Uterus (tissue), 2 donors: Measurements from ENCODE around the gene UBE2E1.
"Not testable (repeated sequence)": the region's sequence is repeated elsewhere in the genome, so short reads cannot be mapped to it uniquely, and the experiment has no call there.

Source experiments
- CTCF ChIP-seq, 4 experiments: fragments of 200-600 bp in 2 of 4; fragments of 450-650 bp in 2 of 4; sonication (generic) in 2 of 4; IDR thresholded peaks; one replicate each; pipeline ENCODE4 v1.5.1; 2016 to 2019; ENCODE audit warnings: antibody characterized with exemption in 4 of 4, mild to moderate bottlenecking in 2 of 4, moderate library complexity in 1 of 4
- POLR2A ChIP-seq, 2 donors: fragments of 450-650 bp; IDR thresholded peaks; one replicate each; pipeline ENCODE4 v1.6.1; 2016; ENCODE audit warnings: antibody characterized with exemption in 2 of 2, mild to moderate bottlenecking in 1 of 2, moderate library complexity in 1 of 2

GRCh38 chr3:23871361-23871760 is 65.6 kb downstream of the UBE2E1 start:
- TF ChIP-seq CTCF, POLR2A (IDR thresholded peaks at IDR 0.05): not testable (repeated sequence)
